GM18507 (cell line): ENCODE measurements around the gene PLK3.
"Not testable (repeated sequence)": the region's sequence is repeated elsewhere in the genome, so short reads cannot be mapped to it uniquely, and the experiment has no call there.

Experiments used
- DNase-seq: peaks from one replicate; pipeline ENCODE4 v3.0.0; 2011; ENCODE audit warnings: low read depth; ENCODE audit not compliant: insufficient read length; ENCODE audit errors: extremely low spot score
- FAIRE-seq: peaks from 2 replicates; lab custom pipeline; 2011; peaks lifted over from hg19 to GRCh38; lab: Jason Lieb, UNC

Gene PLK3

DNA sequence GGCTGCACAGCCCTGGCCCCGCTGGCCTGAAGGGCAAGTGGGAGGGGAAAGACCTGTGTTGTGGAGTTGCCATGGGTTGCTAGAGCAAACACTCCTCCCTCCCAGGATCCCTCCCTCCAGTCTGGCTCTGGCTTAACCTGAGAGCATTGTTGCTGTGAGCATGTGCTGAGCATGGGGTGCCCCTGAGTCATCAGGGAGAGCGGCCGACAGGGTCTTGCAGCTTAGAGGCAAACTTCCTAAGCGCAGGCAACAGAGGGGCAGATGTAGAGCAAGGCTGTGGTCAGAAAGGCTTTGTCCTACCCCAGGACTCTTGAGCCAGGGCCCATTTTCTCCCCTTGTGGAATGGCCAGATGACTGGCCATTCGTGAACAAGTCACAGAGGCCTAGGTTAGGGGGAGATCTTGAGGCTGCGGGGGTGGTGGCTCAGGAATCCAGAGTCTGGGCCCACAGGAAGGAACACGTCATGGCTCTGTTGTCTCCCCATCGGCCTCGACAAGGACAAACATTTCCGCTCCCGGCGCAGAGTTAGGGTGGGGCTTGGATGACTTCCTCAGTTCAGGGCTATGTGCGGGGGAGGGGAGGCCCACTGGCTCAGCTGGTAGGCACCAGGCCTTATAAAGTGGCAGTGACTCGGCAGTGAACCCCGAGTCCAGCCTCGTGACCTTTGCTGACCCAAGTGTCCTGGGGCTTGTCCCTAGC lies 7.3 kb downstream of the PLK3 start:
- DNase-seq, result no peak

DNA sequence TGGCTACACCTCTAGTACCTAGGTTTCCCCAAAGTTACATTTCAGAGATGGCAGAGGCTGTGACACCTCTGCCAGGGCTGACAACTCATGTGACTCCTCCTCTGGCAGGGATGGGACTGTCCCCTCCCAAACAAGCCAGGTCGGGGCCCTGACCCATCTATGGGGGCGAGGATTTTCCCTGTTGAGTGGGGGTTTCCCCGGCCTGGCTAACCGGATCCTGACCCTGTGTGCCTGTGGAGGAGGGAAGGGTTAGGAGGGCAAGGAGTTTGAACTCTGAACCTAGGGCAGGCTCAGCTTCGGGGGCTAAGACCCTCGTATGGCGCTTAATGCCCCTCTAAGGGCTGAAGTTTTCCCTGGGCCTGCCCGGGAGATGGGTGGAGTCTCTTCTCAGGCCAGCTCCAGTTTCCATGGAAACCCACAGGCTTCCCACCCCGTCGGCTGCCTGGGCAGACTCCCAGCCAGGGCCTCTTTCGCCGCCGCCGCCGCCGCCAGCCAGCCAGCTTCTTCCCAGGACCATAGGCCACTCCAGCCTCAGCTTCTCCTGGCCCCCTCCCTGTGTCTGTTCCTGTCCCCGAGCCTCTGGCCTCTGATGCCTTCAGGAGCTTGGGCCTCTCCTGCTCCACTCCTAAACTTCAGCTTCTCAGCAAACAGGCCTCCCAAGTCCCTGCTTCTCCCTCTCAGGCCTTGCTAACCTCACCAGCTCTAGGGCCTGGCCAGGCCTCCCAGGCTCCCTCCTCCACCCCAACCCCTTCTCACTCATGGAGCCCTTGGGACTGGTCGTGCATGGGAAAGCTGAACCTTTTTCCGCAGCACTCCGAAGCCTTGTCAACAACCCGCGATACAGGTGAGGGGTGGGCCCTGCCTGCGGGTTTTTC lies 8.1 kb downstream of the PLK3 start, which contains the start of gene BTBD19:
Gene BTBD19, plus strand, starts transcription at position 461 of the 875 bp plus-strand sequence. Its CDS starts 298 bp downstream, at position 759.
- DNase-seq, result no peak
- FAIRE-seq, result no peak

More for the DNA sequence above, 7.3 kb downstream of the PLK3 start:
- peak; percentile 92 for FAIRE-seq

DNA sequence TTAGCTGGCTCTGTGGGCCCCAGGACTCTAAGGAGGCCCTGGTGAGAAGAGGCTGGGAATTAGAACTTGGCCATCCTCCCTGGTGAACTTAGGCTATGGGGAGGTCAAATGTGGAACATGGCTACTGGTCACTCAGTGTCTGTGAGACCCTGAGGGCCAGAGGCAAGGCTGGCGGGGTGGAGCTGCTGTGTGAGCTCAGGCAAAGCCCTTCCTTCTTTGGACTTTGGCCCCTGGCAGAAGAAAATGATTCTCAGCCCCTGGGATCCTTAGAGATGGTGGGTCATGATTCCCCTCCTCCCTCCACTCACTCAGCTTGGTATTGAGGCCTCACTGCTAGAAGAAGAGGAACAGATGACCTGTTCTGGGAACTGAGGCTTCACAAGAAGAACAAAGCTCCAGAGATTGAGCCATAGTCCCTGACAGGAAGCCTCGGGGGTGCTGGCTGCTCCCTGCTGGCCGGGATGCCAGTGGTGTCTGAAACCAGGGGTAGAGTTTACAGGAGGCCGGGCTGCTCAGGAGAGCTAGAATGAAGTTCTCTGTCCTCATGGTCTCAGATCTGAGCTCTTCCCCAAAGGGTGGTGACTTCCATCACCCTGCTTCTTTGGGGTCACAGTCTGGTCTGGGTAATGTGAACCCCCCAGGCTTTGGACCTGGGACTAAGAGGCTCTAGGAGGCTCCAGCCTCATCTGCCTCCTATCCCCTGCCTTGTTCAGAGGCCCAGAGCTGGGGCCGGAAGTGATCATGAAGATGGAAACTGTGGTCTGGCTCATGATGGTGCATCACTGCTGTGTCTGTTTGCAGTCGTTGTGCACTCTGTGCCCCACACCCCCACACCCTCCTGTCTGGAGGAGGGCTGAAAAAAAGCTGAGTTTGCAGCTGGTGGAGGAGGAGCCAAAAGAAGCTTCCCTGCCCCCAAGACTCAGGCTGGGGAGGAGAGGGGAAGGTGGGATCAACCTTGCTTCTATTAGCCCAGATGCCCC lies 9.1 kb downstream of the PLK3 start:
- peak; percentile 99 for FAIRE-seq
- peak; percentile 64 for DNase-seq

GRCh38 chr1:44810101-44810761 lies 10.1 kb downstream of the PLK3 start:
- FAIRE-seq (peak; percentile 65), DNase-seq (no peak)

GRCh38 chr1:44810762-44811105 lies 10.6 kb downstream of the PLK3 start:
- FAIRE-seq, DNase-seq: not testable (repeated sequence)

DNA sequence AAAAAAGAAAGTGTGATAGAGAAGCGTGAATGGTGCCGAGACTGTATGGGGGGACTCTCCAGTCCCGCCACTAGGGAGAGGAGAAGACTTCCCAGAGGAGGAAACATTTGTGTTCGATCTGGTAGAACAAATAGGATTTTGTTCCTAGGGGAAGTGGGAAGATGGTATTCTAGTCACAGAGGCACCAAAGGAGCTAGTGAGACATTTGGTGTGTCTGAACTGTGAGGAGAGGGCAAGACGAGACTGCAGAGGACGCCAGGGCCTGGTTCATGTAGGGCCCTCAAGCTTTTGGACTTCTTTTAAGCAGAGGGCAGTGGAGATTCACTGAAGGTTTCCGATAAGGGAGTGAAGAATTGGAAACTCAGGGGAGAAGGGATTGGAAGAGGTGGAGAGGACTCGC lies 11.1 kb downstream of the PLK3 start:
- FAIRE-seq, result no peak

DNA sequence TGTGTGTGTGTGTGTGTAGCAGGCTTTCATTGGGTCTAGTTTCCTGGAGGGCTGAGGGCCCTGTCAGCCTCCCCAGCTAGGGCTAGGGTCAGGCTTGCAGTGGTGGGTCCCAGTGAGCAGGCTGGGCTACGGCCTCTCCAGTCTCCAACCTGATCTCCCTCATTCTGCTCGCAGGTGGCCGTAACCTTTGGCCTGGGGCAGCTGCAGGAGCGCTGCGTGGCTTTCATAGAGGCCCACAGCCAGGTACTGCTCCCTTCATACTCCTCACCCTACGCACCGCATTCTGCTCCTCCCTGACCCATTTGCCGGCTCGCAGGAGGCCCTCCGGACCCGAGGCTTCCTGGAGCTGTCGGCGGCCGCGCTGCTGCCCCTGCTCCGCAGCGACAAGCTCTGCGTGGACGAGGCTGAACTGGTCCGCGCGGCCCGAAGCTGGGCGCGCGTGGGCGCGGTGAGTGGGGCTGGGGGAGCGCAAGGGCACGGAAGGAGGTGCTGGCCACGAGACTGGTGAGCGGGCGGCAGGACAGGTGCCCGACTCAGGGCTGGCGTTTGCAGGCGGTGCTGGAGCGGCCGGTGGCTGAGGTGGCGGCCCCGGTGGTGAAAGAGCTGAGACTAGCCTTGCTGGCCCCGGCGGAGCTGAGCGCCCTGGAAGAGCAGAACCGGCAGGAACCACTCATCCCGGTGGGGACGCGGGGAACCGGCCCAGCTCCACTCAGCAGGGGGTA lies 12.8 kb downstream of the PLK3 start:
- FAIRE-seq (no peak), DNase-seq (no peak)

More for the DNA sequence above, 11.1 kb downstream of the PLK3 start:
- no peak for DNase-seq

DNA sequence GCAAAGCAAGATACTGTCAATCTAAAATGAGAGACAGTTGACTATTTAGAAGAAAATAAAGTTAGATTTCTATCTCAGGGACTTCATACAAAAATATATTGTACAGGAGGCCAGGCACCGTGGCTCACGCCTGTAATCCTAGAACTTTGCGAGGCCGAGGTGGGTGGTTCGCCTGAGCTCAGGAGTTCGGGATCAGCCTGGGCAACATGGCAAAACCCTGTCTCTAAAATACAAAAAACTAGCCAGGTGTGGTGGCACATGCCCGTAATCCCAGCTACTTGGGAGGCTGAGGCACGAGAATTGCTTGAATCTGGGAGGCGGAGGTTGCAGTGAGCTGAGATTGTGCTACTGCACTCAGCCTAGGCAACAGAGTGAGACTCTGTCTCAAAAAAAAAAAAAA lies 15.7 kb downstream of the PLK3 start:
- not testable (repeated sequence) for FAIRE-seq, DNase-seq

DNA sequence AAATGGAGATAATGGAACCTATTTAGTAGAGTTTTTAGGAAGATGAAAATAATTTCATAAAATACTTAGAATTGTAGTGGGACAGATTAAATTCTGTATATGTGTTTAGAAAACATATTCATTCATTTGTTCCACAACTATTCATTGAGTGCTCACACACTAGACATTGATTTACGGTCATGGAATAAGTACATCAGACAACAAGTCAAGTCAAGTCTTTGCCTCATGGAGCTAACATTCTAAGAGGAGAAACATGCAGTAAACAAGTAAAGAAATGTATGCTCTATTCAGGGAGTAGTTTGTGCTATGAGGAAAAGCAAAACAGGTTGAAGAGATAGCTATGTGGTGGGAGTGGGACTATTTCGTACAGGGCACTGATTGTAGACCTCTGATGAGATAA lies 17.1 kb downstream of the PLK3 start:
- no peak for DNase-seq
- no peak for FAIRE-seq

DNA sequence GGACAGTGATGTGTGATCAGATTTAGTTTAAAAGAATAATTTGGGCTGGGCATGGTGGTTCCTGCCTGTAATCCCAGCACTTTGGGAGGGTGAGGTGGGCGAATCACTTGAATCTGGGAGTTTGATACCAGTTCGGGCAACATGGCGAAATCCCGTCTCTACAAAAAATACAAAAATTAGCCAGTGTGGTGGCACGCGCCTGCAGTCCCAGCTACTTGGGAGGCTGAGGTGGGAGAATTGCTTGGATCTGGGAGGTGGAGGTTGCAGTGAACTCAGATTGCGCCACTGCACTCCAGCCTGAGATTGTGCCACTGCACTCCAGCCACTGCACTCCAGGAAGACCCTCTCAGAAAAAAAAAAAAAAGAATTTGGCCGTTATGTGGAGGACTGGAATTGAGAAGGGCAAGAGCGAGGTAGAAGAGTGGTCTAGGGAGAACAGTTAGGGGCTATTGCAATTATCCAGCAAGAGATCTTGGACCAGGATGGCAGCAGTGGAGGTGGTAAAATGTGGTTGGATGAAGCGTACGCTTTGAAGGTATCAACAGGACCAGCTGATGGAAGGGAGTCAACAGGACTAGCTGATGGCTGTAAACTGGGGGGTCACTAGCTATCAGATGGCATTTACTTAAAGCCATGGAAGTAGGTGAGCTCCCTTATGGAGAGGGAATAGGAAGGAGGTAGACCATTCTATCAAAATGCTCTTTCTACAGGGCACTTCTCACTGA lies 17.8 kb downstream of the PLK3 start:
- FAIRE-seq, result no peak
- no peak for DNase-seq

- FAIRE-seq (no peak), DNase-seq (no peak)
These were observed 19.0 kb downstream of the PLK3 start for GRCh38 chr1:44819196-44819607.

DNA sequence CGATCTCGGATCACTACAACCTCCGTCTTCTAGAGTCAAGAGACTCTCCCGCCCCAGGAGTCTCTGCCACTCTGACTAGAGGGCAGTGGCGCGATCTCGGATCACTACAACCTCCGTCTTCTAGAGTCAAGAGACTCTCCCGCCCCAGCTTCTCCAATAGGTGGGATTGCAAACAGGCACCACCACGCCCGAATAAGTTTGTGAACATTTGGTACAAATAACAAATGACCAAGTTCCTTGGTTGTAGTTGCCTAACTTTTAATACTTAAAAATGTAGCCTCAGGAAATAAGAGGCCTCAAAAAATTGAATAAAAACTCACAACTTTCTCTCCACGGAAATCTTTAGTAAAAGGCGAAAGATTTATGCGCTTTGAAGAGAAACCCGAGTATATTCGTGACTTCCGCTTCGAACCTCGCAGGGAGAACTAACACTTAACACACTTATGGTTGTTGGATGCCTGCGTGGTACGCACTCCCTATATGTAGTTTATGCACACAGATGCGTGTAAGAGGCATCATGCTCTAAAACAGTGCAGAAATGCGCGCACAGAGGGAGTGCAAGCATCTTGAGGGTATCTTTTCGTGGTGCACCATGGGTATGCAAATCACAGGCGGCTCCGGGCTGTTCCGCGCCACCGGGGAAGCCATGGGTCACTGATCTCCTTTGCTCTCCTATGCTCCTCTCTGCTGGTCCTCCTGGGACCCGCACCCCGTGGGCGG lies 19.6 kb downstream of the PLK3 start:
- peak; percentile 98 for FAIRE-seq

GRCh38 chr1:44820328-44821239 lies 20.4 kb downstream of the PLK3 start:
- DNase-seq (no peak), FAIRE-seq (no peak)

More for the DNA sequence above, 19.6 kb downstream of the PLK3 start:
- peak; percentile 78 for DNase-seq

- DNase-seq (no peak), FAIRE-seq (no peak)
These were observed 21.1 kb downstream of the PLK3 start for GRCh38 chr1:44821240-44821715.

- no peak for FAIRE-seq
- no peak for DNase-seq
These were observed 22.0 kb downstream of the PLK3 start for GRCh38 chr1:44822131-44822701.

- DNase-seq (no peak), FAIRE-seq (no peak)
These were observed 22.8 kb downstream of the PLK3 start for GRCh38 chr1:44822981-44823451.
